IPS-NIHi11 (cell line): ENCODE results near the gene WNT11.

Experiments used
- DNase-seq: peaks from one replicate; pipeline ENCODE4 v3.0.0; 2012; ENCODE audit warnings: mixed read lengths, low spot score

WNT11 gene

DNA sequence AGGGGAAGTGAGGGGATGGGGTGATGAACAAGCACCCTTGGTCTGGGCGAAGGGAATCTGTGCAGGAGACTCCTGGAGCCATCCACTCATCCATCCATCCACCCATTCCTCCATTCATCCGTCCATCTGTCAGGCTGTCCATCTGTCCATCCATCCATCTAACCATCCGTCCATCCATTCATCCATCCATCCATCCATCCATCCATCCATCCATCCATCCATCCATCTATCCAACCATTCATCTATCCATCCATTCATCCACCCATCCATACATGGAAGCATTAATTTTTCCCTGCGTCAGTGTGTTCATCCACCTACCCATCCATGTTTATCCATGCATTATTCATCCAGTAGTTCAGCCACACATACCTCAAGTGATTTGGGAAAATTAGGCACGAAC, 32.0 kb downstream of the WNT11 start:
- DNase-seq, result no peak

GRCh38 chr11:76173663-76174062, 32.6 kb downstream of the WNT11 start:
- DNase-seq, result no peak

DNA sequence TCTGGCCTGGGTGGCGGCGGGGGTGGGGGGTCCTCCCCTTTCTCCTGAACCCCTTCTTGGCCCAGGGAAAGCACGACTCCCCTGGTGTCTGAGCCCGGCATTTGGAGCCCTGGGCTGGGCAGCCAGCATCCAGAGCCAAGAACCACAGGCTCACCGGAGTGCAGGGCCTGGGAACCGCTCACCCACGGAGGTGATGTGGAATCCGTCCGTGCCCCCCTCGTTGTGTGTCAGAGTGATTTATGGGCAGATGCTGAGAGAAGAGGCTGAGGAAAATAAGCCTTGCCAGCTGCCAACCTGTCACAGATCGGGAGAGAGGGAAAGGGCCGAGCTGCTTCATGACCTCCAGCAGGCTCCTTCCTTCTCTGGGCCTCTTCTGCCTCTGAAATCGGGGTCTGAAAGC, 33.7 kb downstream of the WNT11 start:
- no peak for DNase-seq

DNA sequence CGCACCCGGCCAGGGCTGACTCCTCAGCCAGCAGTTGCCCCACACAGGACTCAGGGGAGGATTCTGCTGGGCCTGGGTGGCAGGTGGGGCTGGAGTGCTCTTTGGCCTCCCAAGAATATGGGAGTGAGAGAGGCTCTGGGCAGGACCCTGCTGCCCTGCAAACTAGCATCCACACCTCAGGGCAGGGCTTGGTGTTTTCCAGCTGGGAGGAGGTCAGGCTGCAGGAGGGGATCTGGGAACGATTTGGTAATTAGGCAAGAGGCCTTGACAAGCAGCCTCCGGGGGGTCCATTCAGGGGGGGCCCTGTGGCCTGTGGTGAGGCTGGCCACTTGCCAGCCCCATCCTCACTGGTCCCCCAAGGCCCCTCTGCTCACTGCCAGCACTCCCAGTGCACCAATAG, 35.8 kb downstream of the WNT11 start:
- no peak for DNase-seq

GRCh38 chr11:76169473-76169896, 36.8 kb downstream of the WNT11 start:
- DNase-seq, result no peak

- no peak for DNase-seq
Observed at GRCh38 chr11:76167590-76167989, 38.7 kb downstream of the WNT11 start.

- peak; percentile 62 for DNase-seq
Observed at GRCh38 chr11:76166314-76166713, 40.0 kb downstream of the WNT11 start.

DNA sequence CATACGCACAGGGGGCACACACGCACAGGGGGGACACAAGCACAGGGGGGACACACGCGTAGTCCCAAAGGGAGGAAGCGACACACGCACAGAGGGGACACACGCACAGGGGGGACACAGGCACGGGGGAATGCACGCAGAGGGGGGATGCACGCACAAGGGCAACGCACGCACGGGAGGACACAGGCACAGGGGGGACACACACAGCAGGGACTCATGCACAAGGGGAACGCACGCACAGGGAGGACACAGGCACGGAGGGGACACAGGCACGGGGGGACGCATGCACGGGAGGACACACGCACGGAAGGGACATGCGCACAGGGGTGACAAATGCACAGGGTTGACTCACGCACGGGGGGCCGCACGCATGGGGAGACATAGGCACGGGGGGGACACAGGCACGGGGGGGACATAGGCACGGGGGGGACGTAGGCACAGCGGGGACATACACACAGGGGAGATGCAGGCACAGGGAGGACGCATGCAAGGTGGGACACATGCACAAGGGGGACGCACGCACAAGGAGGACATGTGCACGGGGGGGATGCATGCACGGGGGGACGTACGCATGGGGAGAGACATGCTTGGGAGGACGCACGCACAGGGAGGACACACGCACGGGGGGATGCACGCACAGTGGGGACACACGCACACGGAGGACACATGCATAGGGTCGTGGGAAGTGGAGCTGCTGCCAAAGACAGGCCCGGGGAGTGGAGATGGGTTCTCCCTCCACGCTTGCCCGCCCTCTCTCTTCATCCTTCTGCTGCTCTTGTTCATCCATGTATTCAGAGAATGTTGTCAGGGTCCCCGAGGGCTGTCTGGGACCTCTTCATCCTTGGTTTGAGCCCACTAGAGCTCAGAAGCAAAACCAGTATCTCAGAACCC, 41.2 kb downstream of the WNT11 start:
- DNase-seq, result no peak

DNA sequence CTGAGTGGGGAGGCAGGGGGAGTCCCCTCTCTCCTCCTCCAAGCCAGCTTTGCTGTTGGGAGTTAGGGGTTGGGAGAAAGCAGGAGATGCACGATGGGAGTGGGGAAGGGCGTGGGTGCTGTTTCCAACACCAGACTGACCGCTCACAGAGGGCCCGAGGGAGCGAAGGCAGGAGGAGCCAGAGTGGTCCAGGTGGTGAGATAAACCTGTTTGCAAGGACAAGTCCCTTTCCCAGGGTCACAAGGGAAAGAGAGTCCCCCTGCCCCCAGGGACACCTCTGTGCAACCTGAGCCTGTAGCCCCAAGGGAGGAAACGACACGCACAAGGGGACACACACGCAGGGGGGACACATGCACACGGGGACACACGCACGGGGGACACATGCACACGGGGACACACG, 42.2 kb downstream of the WNT11 start:
- DNase-seq, result no peak

- no peak for DNase-seq
Observed at GRCh38 chr11:76163289-76163880, 42.9 kb downstream of the WNT11 start.

DNA sequence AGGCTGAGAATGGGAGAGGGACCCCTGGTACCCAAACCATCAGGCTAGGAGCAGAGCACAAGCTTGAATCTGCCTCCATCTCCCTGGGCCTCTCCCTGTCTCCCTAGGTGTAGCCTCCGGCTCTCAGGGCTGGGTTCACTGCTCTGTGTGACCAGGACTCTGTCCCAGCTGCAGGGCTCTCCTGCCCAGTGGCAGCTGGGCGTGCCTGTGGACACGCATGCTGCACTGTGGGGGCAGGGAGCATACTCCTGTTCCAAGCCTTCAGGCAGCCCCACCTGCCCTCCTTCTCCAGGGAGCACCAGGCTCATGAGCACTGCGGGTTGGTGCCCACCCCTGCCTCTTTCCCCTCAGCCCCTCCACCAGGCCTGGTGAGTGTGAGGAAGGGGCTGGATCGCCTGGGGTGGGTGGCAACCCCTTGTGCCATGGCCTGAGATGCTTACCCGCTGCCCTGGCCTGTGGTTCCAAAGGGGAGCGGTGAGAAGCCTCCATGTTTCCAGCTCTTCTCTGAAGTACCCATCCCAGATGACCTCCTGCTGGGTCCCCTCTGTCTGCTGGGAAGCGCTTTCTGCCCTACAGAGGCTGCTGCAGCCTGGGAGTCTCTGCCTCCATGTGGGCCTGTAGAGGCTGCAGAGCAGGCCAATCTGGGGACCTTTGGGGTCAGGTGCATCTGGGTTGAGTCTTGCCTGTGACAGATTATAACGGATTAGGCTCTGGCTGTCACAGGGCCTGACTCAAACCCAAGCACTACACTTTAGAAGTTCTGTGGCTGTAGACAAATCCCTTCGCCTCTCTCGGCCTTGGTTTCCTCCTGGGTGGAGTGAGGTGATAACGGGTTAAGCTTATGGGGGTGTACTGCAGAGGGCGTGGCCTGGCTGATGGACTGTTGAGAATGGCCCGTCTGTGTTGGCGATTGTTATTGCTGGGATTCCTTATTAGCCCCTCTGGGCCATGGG, 43.7 kb downstream of the WNT11 start:
- no peak for DNase-seq

- DNase-seq, result no peak
Observed at GRCh38 chr11:76161261-76161961, 44.9 kb downstream of the WNT11 start.

DNA sequence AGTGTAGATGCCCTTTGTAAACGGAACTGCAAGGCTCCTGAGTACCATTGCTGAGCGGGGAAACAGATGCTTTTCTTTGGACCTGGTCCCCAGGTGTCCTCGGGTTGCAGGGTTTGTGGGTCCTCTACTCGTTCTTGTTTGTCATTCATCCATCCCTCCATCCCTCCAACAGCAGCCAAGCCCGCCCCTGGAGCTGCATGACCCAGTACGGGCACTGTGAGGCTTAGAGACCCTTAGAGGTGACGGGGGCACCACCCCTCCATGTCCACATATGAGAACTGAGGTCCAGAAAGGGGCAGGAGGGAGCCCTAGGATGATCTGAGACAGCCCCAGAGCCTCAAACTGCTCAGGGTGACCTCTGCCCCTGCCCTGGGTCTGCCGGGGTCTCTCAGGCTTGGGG, 45.4 kb downstream of the WNT11 start:
- DNase-seq, result no peak

DNA sequence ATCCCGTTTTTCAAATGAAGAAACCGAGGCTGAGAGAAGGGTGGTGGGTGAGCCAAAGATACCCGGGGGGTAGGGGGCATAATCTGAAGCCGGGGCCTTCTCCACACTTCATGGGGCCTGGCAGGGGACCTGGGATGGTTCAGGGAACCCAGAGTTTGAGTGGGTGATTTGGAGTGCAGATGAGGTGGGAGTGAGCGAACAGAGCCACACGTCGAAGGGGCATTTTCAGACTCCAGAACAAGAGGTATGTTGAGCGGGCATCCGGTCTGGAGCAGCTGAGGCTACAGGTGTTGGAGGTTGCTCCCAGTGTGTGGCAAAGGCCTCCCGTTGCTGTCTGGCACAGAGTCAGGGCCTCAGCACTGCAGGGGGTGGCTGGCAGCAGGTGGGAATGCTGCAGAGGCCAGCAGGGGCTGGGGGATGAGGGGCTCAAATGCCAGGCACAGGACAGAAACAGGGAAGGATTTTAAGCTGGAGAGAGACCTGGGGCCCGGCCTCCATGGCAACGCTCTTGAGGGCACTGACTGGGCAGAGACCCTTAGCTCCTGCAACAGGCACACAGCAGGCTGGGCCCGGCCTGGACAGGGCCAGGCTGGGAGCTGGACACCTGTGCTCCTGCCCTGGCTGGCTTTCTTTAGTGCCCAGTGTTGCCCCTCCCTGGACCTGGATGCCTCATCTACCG, 46.2 kb downstream of the WNT11 start:
- DNase-seq, result no peak

DNA sequence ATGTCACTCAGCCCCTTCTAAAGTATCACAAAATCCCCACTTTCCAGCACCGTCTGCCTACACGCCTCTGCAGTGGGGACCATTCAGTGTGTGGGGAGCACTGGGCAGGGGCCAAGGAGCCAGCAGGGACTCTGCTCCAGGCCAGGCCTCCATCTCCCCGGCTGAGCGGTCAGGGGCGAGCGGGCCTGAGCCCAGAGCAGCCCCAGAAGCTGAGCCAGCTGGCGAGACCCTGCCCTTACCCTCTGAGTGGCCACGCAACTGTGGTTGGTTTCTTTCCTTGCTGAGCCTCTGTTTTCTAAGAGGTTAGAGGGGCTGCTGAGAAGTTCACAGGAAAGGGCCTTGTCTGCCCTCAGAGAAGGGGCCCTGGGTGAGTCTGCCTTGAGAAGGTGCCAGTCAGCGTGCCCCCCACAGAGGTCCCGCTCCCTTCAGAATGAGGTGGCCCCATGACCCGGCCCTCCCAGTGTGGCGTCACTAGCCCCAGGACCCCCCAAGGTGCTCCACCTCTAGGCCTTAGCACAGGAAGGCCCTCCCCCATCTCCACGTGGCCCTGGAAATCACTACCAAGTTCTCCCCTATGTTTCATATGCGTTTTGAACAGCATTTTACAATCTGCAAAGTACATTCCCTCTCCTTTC, 46.9 kb downstream of the WNT11 start:
- no peak for DNase-seq

DNA sequence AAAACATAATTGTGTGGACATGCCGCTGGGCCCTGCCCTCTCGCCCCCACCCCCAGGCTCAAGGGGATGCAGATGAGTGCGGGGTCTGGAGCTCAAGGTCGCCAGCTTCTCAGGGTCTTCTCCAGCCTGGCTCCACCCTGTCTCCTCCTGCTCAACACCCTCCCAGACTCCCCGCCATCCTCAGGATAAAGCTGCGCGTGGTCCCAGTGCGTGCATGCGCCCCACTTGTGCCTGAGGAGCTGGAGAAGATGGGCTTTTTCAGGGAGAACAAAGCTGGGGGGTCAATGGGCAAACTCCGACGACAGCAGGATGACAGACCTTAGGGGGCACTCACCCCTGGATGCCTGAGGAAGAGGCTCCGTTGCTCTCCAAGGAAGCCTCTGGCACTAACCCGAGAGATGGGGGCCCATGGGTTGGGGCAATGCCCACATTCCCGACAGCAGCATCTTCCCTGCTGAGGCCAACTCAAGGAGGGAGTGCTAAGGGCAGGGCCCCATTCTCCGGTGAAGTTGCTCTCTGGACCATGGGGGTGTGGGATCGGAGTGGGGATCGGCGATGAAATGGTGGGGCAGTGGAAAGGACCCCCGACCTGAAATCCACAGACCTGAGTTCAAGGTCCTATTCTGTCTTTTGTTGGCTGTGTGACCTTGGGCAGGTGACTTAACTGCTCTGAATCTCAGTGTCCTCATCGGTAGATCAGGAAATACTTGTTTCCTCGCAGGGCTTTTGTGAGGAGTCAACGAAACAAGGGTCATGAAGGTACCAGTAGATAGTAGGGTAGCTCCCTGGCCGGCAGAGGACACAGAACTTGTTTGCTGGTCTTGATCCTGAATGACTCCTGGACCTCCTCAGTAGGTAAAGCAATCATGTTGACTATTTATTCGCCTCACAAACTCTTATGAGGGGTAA, 47.7 kb downstream of the WNT11 start:
- no peak for DNase-seq

DNA sequence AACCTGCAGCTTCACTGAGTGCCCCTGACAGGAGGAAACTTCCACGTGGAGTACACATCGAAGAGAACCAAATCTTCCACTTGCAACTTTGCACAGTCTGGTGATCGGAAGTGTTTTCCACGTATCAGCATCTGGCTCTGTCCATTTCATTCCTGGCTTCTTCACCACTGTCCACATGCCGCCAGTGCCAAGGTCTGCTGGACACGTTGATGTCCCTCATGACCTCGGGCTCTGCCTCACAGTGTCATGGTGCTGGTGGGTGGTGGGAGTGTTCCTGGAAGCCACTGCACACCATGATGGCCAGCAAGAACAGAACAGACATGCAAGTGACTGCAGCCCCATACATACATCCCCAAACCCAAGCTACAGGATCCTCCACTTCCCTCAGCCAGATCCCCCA, 48.4 kb downstream of the WNT11 start:
- no peak for DNase-seq

GRCh38 chr11:76156971-76157427, 49.3 kb downstream of the WNT11 start:
- no peak for DNase-seq

- DNase-seq, result no peak
Observed at GRCh38 chr11:76155500-76156227, 50.6 kb downstream of the WNT11 start.
